CD8-positive, alpha-beta memory T cell (primary cell): ENCODE data around the gene SLC25A21. TPM values are rescaled to one million over a fixed set of nuclear protein-coding genes. Genes with fewer than 3 reads are reported as not detected.

ENCODE experiments used
- CTCF ChIA-PET: fragments of 350-600 bp; sonication (Branson Sonifier 250); formaldehyde crosslinking; loops from one replicate; lab custom pipeline; 2021; ENCODE audit warnings: antibody characterized with exemption; lab: Charles Lee
- POLR2A ChIA-PET: fragments of 350-600 bp; sonication (Branson Sonifier 250); formaldehyde crosslinking; loops from one replicate; lab custom pipeline; 2021; ENCODE audit warnings: antibody characterized with exemption; lab: Charles Lee
- DNase-seq, 5 donors: peaks; one replicate each; pipeline versions ENCODE4 v3.0.0 to v3.0.0-alpha.2; 2020 to 2022; ENCODE audit warnings: mixed read lengths in 1 of 5
- H3K27ac ChIP-seq: one replicate; pipeline ENCODE4 v1.7.0; 2013; ENCODE audit warnings: low read depth, mild to moderate bottlenecking, low read length, moderate library complexity
- H3K27me3 ChIP-seq: 2 replicates; pipeline ENCODE4 v1.7.0; 2013; ENCODE audit warnings: low read length, mild to moderate bottlenecking; ENCODE audit not compliant: insufficient read depth, poor library complexity, severe bottlenecking
- H3K36me3 ChIP-seq: 2 replicates; pipeline ENCODE4 v1.7.0; 2013; ENCODE audit warnings: mild to moderate bottlenecking, low read length, moderate library complexity; ENCODE audit not compliant: insufficient read depth
- H3K4me1 ChIP-seq: 2 replicates; pipeline ENCODE4 v1.7.0; 2013; ENCODE audit warnings: mild to moderate bottlenecking, low read length, moderate library complexity; ENCODE audit not compliant: insufficient read depth
- H3K4me3 ChIP-seq: 2 replicates; pipeline ENCODE4 v1.7.0; 2013; ENCODE audit warnings: mild to moderate bottlenecking, low read length
- H3K9me3 ChIP-seq: 2 replicates; pipeline ENCODE4 v1.7.0; 2013; ENCODE audit warnings: mild to moderate bottlenecking, low read length
- H3K27ac Mint-ChIP-seq, 8 donors: one replicate each; pipeline ENCODE4 v1.8.0; 2020 to 2021; ENCODE audit warnings: mixed read lengths in 8 of 8, mild to moderate bottlenecking in 6 of 8, inconsistent platforms in 3 of 8, moderate library complexity in 3 of 8
- H3K27me3 Mint-ChIP-seq, 2 donors: one replicate each; pipeline ENCODE4 v1.8.0; 2020 to 2021; ENCODE audit warnings: mixed read lengths in 2 of 2, mild to moderate bottlenecking in 1 of 2, moderate library complexity in 1 of 2
- H3K36me3 Mint-ChIP-seq, 3 donors: one replicate each; pipeline ENCODE4 v1.8.0; 2020 to 2021; ENCODE audit warnings: mixed read lengths in 3 of 3, inconsistent platforms in 1 of 3, mild to moderate bottlenecking in 1 of 3
- H3K4me1 Mint-ChIP-seq, 3 donors: one replicate each; pipeline ENCODE4 v1.8.0; 2020 to 2021; ENCODE audit warnings: mixed read lengths in 3 of 3, inconsistent platforms in 1 of 3, mild to moderate bottlenecking in 1 of 3
- H3K4me3 Mint-ChIP-seq, 7 donors: one replicate each; pipeline ENCODE4 v1.8.0; 2020 to 2021; ENCODE audit warnings: mixed read lengths in 7 of 7, mild to moderate bottlenecking in 6 of 7, moderate library complexity in 4 of 7, inconsistent platforms in 2 of 7
- H3K9me3 Mint-ChIP-seq, 5 donors: one replicate each; pipeline ENCODE4 v1.8.0; 2020 to 2022; ENCODE audit warnings: mixed read lengths in 5 of 5, mild to moderate bottlenecking in 3 of 5, moderate library complexity in 2 of 5, inconsistent platforms in 1 of 5
- polyA plus RNA-seq: library from polyadenylated mRNA; unstranded; fragments of 300-500 nt; fragmentation: Illumina TruSeq; gene quantifications from one replicate; pipeline ENCODE4 v1.2.3, GENCODE V29; 2021
- total RNA-seq, 2 experiments: library from RNA; stranded (reverse); gene quantifications; one replicate each; pipeline ENCODE4 v1.2.3, GENCODE V29; 2021

SLC25A21 gene
- total and polyA plus RNA-seq, 3 experiments from 2014 or later, result not detected

GRCh38 chr14:36950812-36951211 is 221.6 kb downstream of the SLC25A21 start:
- Mint-ChIP-seq H3K4me1 (no peaks in the 10 kb centered on the region), H3K9me3 (peaks cover 0 to 10% (median 0%) of the 10 kb centered on the region in 5 donors), H3K27me3 (no peaks in the 10 kb centered on the region), H3K27ac (no peak overlapping the region), H3K36me3 (no peaks in the 10 kb centered on the region), H3K4me3 (no peak overlapping the region)
- H3K27me3 ChIP-seq, result no peaks in the 10 kb centered on the region
- ChIA-PET CTCF (interaction anchor here (1.5 kb wide), 1 partner anchor 8 kb away, joined by 3 read pairs; no protein-coding TSS in a partner anchor), POLR2A (no interaction called here)
- no peaks in the 10 kb centered on the region for H3K36me3 ChIP-seq
- H3K4me3 ChIP-seq, result no peak overlapping the region
- no peaks in the 10 kb centered on the region for H3K9me3 ChIP-seq
- no peak for DNase-seq
- H3K27ac ChIP-seq, result no peak overlapping the region
- H3K4me1 ChIP-seq, result no peaks in the 10 kb centered on the region

GRCh38 chr14:36949371-36949770 is 223.0 kb downstream of the SLC25A21 start:
- Mint-ChIP-seq H3K36me3 (no peaks in the 10 kb centered on the region), H3K27me3 (no peaks in the 10 kb centered on the region), H3K4me1 (no peaks in the 10 kb centered on the region), H3K27ac (no peak overlapping the region), H3K9me3 (peaks cover 0 to 10% (median 0%) of the 10 kb centered on the region in 5 donors), H3K4me3 (no peak overlapping the region)
- CTCF ChIA-PET, result no interaction called here
- Histone ChIP-seq H3K27ac (no peak overlapping the region), H3K27me3 (no peaks in the 10 kb centered on the region), H3K9me3 (no peaks in the 10 kb centered on the region), H3K36me3 (no peaks in the 10 kb centered on the region), H3K4me1 (no peaks in the 10 kb centered on the region), H3K4me3 (no peak overlapping the region)
- DNase-seq, result no peak
- POLR2A ChIA-PET, result no interaction called here

DNA sequence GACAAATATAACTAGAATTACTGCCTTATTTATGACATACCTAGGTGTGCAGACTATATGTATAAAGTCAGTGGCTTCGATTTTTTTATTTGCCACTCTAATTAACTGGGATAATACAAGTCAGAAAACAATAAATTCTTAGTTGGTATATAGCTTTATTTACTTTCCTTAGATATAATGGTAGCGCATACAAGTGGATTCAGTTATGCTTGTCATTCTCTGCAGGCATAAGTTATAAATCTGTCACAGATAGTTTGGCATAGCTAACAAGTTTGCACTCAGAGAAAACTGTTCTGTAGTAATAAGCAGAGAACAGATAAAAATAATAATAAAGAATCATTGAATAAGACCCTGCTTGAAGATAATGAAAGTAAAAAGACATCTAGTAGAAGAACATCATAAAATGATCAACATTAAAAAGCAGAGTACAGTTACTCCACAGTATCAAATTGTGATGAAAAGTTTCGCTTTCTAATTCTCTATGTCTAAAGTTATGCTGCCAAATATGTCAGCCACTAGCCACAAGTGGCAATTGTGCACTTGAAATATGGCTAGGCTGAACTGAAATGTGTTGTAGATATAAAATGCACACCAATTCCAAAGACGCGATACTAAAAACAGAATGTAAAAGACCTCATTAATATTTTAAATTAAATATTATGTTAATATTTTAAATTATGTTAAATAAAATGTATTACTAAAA is 224.1 kb downstream of the SLC25A21 start:
- Histone ChIP-seq H3K4me3 (no peak overlapping the region), H3K36me3 (no peaks in the 10 kb centered on the region), H3K27ac (no peak overlapping the region), H3K27me3 (no peaks in the 10 kb centered on the region), H3K9me3 (no peaks in the 10 kb centered on the region), H3K4me1 (no peaks in the 10 kb centered on the region)
- POLR2A ChIA-PET, result no interaction called here
- no peaks in the 10 kb centered on the region for H3K27me3 Mint-ChIP-seq
- CTCF ChIA-PET, result no interaction called here
- H3K27ac Mint-ChIP-seq, result no peak overlapping the region
- DNase-seq, result no peak
- H3K9me3 Mint-ChIP-seq, result peaks cover 0 to 5% (median 0%) of the 10 kb centered on the region in 5 donors
- H3K4me1 Mint-ChIP-seq, result no peaks in the 10 kb centered on the region
- no peak overlapping the region for H3K4me3 Mint-ChIP-seq
- no peaks in the 10 kb centered on the region for H3K36me3 Mint-ChIP-seq

DNA sequence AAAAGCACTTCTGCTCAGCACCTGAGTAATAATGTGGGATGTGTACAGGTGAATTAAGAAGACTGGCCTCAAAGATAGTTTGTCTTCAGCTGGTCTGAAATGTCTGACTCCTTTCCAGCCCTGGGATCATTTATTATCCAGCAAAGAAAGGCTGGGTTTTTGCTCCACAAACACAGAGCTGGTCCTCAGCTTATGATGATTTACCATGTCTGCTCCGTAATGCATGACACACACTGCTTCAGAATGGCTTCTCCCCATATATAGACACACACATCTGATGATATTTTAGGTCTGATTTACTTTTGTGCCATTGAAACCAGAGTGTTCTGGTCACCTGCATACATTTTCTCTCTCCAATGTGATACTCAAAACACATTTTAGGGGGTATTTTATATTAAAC is 225.0 kb downstream of the SLC25A21 start:
- no peak overlapping the region for H3K27ac Mint-ChIP-seq
- Histone ChIP-seq H3K27ac (no peak overlapping the region), H3K9me3 (no peaks in the 10 kb centered on the region), H3K4me3 (no peak overlapping the region), H3K4me1 (no peaks in the 10 kb centered on the region), H3K27me3 (no peaks in the 10 kb centered on the region), H3K36me3 (no peaks in the 10 kb centered on the region)
- H3K9me3 Mint-ChIP-seq, result peaks cover 0 to 2% (median 0%) of the 10 kb centered on the region in 5 donors
- H3K4me3 Mint-ChIP-seq, result no peak overlapping the region
- ChIA-PET POLR2A (no interaction called here), CTCF (no interaction called here)
- H3K36me3 Mint-ChIP-seq, result no peaks in the 10 kb centered on the region
- H3K27me3 Mint-ChIP-seq, result no peaks in the 10 kb centered on the region
- no peak for DNase-seq
- H3K4me1 Mint-ChIP-seq, result no peaks in the 10 kb centered on the region

- Mint-ChIP-seq H3K27ac (no peak overlapping the region), H3K36me3 (no peaks in the 10 kb centered on the region), H3K4me3 (no peak overlapping the region), H3K27me3 (no peaks in the 10 kb centered on the region), H3K4me1 (no peaks in the 10 kb centered on the region), H3K9me3 (peaks cover 0 to 2% (median 0%) of the 10 kb centered on the region in 5 donors)
- no peak overlapping the region for H3K4me3 ChIP-seq
- H3K9me3 ChIP-seq, result no peaks in the 10 kb centered on the region
- no peaks in the 10 kb centered on the region for H3K36me3 ChIP-seq
- H3K27ac ChIP-seq, result no peak overlapping the region
- no peaks in the 10 kb centered on the region for H3K27me3 ChIP-seq
- H3K4me1 ChIP-seq, result no peaks in the 10 kb centered on the region
- CTCF ChIA-PET, result no interaction called here
- no peak for DNase-seq
- POLR2A ChIA-PET, result no interaction called here
Observed at GRCh38 chr14:36946872-36947271, 225.5 kb downstream of the SLC25A21 start.

DNA sequence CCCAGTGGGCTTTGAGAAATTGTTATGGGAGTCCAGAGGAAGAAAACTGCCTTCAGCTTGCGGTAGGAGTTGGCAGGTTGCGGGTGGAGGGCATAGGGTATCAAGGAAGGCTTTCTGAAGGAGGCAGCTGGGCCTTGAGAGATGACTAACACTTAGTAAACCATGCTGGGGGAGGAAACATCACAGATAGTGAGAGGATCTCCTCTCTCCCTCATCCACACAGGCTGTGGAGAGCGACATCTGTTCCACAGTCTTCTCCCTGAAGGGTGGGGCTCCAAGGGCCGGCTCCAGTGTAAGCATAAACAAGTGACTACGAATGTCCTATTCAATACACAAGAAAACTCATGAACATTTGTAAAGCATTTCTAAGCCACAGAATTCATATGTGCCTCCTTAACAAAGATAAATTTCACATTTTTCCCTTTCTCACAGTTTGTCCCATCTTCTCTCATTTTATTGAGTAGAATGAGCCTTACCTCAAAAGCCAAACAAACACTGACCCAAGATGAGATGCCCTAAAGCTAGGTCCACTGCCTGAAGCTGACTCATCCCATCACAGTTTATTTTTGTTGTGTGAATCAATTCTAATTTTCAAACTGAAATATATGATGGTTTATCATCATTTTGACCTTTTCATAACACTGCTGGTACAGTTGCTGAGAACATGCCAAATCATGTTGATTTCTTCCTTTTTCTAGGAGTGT is 227.9 kb downstream of the SLC25A21 start:
- DNase-seq, result no peak
- H3K36me3 Mint-ChIP-seq, result no peaks in the 10 kb centered on the region
- CTCF ChIA-PET, result no interaction called here
- no peak overlapping the region for H3K27ac Mint-ChIP-seq
- Histone ChIP-seq H3K36me3 (no peaks in the 10 kb centered on the region), H3K4me1 (no peaks in the 10 kb centered on the region), H3K4me3 (no peak overlapping the region), H3K27me3 (no peaks in the 10 kb centered on the region), H3K27ac (no peak overlapping the region), H3K9me3 (no peaks in the 10 kb centered on the region)
- H3K4me1 Mint-ChIP-seq, result no peaks in the 10 kb centered on the region
- H3K9me3 Mint-ChIP-seq, result peaks cover 0 to 1% (median 0%) of the 10 kb centered on the region in 5 donors
- no peak overlapping the region for H3K4me3 Mint-ChIP-seq
- no peaks in the 10 kb centered on the region for H3K27me3 Mint-ChIP-seq
- POLR2A ChIA-PET, result no interaction called here

DNA sequence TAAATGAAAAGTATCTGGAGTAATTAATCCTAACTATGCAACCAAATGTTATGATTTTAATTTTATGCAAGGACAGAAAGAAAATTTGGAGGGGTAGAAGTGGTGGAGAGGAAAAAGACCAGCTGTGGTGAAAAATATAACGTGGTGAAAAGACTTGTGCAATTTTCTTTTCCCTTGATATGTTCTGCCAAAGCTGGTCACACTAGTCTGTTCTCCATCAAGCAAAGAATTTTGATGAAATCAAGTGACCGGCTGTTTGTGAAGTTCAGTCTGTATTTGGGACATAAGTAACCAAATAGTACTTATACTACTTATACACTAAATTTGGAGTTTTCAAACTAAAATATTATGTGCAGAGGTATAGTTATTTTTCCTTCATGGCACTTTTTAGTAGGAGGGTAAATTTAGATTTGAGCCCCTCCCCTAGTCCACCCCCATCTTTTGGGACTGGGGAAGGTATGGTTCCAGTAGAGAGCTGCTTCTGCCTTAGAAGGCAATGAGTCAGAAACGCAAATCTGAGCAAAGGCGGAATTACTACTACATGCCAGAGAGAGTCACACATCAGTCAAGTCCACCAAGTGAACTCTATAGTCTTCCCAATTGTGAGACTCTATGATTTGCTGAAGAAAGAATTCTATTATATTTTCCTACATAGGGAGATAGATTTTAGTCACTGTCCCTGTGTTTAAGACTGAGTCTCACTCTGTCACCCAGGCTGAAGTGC is 229.7 kb downstream of the SLC25A21 start:
- DNase-seq, result no peak
- no peaks in the 10 kb centered on the region for H3K9me3 Mint-ChIP-seq
- no peak overlapping the region for H3K4me3 ChIP-seq
- H3K27ac Mint-ChIP-seq, result no peak overlapping the region
- no peak overlapping the region for H3K4me3 Mint-ChIP-seq
- H3K27me3 ChIP-seq, result no peaks in the 10 kb centered on the region
- H3K27ac ChIP-seq, result no peak overlapping the region
- H3K27me3 Mint-ChIP-seq, result no peaks in the 10 kb centered on the region
- ChIA-PET CTCF (interaction anchor here (1.2 to 2.2 kb wide), 3 partner anchors 8 to 13 kb away, joined by 3 to 6 read pairs (median 4); no protein-coding TSS in a partner anchor), POLR2A (no interaction called here)
- H3K36me3 ChIP-seq, result no peaks in the 10 kb centered on the region
- no peaks in the 10 kb centered on the region for H3K9me3 ChIP-seq
- H3K4me1 Mint-ChIP-seq, result no peaks in the 10 kb centered on the region
- no peaks in the 10 kb centered on the region for H3K36me3 Mint-ChIP-seq
- no peaks in the 10 kb centered on the region for H3K4me1 ChIP-seq
